Fibroblast of skin of back (primary cell): Measurements from ENCODE around the gene RAB35.

Experiments
- DNase-seq: peaks from one replicate; pipeline ENCODE4 v3.0.0-alpha.2; 2013

The RAB35 gene

DNA sequence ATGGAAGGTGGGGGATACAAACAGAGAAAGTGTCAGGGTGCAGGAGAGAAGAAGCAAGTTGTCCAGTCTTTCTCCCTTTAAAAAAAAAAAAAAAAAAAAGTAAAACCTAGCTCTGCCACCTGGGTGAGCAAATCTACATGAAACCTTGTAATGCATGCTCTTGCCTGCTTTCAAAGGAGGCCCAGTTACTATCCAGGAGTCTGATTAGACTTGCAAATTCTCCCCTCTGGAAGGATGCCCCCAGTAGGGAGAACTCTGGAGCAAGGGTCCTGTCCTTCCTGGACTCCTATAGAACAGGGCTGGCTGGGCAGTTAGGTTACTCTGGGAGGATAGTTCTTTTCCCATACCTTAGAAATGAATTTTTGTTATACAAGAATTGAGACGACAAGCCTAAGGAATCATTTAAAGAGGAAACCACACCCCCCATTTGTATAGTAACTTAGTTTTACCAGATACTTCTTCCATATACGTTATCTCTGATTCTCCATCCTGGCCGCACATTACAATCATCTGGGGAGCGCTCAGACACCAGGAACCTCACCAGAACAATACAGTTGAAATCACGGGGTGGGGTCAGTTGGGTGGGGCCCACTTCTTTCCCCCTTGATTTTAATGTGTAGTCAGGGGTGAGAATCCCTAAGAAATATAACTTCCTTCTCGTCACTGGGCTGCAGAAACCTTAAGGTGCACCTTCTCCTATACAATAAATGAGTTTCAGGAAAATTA lies 30.5 kb downstream of the RAB35 start:
- no peak for DNase-seq

DNA sequence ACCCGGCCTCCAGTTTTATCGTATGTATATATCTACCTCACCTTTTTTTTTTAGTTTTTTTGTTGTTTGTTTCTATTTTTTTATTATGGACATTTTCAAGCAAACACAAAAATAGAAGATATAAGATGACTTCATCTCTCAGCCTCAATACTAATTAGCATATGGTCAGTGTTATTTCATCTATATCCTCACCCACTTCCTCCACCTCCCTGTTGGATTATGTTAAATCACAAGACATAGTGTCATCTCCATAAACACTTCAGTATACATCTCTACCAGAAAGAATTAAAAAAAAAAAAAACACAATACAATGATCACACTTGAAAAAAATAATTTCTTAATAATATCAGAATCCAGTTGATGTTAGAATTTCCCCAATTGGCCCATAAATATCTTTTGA lies 34.9 kb downstream of the RAB35 start:
- no peak for DNase-seq

DNA sequence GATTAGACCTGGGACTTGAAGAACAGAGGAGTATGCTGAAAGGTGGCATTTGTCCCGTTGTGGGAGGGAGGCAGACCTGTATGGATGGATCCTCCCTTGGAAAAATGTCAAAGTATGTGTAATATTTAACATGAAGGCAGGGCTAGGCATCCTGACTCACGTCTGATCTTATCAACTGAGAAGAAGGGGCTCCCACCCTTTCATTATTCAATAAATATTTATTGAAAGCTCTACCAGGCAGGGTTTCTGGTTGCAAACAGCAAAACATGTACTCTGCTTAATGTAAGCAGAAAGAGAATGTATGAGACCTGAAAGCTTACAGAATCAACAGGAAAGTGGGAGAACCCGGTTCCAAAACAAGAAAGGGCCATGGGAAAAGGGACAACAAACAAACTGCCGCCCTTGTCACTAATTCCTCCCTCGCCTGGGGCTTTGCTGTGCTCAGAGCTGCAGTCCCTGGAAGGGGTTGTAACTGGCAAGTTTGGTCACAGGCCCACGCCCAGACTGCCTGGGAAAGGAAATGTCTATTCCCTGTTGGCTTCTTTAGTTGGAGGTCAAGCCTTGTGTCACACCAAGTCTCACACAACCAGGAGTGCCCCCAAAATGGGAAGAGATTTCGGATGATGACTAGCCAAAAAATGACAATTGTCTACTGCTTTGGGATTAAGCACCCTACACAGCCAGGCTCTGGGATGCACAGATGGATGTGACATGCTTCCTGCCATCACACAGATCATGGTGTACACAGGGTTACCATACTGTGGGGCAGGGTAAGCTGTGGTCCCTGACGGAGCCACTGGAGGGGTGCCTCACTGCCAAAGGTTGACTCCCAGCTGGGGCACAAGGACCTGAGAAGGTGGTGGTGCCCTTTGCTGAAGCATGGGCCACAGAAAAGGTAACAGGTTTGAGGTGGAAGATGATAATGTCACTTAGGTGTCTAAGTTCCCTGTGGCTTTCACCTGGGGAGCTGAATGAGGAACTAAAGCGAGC lies 36.8 kb downstream of the RAB35 start:
- no peak for DNase-seq

DNA sequence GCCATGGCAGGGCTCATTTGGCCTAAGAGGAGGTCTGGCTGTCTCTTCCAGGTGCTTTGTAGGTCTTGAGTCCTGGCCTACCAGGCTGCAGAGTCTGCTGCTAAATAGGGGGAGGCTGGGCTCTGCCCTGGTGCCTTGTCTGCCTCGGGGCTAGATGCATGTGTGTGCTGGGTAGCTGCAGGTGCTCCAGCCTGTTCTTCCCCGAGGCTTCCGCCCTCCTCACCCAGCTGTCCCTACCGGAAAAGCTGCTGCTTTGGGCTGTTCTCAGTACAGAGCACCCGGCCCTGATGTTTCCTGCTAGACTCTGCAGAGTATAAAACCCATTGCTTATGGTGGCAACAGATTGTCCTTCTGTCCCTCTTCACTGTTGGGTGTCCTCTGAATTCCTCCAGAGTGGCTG lies 37.7 kb downstream of the RAB35 start:
- DNase-seq = no peak

DNA sequence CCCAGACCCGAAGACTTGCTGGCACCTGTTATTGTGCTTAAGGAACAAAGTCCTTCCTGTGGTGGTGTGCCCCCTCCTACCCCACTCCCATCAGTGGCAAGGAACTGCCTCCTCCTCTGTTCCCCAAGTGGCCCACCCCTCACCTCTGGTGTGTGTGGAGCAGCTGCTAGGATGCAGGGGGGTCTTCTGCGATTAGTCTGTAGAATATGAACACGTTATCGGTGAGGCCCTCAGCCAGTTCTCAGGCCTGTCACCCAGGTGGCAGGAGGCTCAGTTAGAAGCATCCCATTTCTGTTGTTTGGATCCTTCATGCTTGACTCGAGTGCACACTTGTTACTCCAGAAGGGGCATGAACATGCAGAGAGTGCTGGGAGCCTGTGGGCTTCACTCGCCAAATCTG lies 39.3 kb downstream of the RAB35 start:
- no peak for DNase-seq

DNA sequence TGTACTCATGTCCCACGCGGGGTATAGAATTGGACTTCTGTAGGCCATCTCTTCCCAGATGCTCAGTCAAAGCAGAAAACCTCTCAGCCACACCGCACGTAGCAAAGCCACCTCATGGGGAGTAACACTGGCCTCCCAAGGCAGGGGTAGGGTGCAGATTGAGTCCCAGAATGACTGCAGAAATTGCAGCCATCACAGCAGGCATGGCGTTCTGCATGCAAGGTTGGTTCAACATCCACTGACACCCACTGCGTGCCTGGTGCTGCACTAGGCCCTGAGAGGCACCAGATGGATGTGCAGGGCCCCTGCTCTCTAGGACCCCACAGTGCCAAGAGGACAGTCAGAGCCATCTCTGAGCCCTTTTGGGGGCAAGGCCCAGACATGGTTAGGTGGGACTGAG lies 39.9 kb downstream of the RAB35 start:
- no peak for DNase-seq

DNA sequence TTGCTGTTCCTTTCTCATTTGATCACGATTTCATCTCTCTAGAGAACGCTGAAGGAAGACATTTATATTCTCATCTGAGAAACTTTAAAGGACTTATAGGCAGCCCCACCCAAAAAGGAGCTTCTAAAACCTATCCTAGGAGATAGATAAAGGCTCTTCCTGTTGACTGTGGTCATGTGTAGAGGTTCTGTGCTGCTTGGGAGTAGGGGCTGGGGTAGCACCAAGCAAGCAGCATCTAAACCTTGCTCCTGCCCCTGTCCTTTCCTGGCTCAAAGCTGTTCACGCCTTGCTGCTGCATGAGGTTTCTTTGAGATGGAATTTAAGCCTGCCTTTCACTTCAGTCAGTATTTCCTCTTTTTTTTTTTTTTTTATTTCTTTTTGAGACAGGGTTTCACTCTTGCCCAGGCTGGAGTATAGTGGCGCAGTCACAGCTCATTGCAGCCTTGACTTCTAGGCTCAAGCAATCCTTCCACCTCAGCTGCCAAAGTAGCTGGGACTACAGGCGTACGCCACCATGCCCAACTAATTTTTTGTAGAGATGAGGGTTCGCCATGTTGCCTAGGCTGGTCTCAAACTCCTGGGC lies 41.4 kb downstream of the RAB35 start:
- no peak for DNase-seq

DNA sequence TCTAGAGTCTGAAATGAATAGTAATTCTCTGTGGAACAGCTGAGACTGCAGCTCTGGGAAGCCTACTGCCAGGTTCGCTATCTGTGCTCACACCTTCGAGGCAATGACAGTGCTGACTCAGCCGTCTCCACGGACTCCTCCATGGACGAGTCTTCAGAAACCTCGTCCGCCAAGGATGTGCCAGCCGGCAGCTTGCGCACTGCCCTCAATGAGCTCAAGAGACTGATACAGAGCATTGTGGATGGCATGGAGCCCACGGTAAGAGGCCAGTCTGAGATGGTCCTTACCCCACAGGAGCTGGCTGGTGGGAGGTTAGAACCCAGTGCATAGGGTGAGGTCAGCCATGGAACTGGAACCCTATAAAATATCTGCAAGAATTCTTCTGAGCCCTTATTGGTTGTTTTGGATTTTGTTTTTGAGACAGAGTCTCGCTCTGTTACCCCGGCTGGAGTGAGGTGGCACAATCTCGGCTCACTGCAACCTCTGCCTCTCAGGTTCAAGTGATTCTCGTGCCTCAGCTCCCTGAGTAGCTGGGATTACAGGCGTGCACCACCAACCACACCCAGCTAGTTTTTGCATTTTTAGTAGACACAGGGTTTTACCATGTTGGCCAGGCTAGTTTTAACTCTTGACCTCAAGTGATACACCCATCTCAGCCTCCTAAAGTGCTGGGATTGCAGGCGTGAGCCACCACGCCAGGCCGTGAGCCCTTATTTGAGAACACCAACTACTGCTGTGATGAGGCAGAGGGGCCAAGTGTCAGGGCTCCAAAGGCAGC lies 43.9 kb downstream of the RAB35 start:
- DNase-seq = no peak

DNA sequence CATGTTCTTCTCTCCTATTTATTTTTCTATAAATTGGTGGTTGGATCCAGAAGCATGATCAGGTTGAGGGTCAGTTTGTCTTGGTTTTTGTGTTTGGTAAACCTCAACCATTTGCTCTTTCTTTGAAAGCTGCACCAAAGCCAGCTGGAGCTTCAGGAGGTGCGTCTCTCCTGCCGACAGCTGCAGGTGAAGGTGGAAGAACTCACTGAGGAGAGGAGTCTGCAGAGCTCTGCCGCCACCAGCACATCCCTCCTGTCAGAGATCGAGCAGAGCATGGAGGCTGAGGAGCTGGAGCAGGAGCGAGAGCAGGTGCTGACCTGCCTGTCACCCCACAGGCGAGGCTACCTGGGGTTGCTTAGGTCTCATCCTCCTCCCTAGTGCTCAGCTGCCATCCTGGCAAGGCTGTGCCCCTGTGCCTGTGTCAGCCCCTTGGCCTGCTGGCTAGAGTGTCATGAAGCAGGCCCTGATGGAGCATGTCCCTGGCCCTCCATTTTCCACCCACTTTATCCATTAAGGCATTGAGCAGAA lies 45.0 kb downstream of the RAB35 start:
- DNase-seq = no peak

DNA sequence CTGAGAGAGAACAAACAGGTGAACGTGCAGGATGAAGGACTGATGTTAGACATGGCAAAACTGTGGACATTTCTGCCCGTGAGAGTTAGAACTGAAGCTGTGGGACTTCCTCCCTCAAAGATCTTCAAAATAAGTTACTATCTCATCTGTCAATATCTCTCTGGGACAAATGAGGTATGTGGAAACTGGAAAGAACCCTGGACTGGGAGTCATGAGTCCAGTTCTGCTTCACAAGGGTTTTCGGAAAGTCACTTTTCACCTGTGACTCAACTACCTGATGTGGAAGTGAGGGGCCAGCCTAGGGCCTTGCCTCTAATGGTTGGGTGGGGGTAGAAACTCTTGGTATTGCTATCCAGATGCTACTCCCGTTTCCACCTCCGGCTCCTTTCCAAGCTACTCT lies 47.3 kb downstream of the RAB35 start:
- DNase-seq = no peak

DNA sequence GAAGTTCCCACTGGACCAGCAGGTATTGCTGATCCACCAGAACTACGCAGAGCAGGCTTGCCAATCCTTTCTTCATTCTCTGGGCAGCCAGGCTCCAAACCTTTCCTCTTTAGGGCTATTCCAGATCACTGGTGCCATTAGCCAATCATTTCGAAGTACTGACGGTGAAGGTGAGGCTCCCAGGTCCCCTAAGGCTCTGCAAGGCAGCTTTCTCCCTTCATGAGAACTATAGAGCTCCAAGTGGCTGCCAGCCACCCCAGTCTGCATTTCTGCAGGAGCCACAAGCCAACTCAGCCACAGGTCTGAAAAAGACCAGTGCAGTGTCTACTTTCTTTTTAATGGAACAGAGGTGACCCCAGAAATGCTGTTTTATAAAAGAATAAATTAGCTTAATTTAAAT lies 48.7 kb downstream of the RAB35 start:
- no peak for DNase-seq

DNA sequence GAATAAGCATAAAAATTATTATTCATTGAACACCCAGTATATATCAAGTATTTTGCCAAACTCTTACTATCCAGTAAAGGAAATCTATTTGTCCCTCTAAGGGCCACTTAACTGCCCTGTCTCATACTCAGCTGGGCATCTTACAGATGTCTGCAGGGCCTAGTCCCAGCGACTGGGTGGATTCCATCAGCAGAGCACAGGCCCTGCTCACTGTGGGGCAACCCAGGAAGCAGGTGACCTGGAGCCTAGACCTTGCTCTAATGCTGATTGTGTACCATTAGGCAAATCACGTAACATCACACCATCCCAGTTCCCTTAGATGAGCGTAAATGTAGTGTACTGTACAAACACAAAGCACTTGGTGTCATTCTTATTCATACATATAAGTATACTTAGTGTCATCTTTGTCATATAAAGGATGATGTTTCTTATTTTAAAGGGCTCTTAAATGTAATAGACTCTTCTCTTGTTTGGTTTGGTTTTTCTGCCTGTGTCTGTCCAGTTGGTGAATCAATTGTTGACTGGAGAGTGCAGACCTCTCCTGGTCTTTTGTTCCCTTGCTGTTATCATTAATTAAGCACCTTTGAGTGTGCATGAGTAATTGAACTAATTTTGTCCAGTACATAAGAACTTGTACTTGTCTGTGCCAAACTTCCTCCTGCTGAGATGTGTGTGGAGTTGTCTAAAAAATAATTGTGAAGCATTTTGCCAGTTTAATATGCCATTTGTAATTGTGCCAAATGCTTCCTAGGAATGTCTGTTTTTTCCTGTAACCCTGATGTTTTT lies 49.3 kb downstream of the RAB35 start:
- no peak for DNase-seq

DNA sequence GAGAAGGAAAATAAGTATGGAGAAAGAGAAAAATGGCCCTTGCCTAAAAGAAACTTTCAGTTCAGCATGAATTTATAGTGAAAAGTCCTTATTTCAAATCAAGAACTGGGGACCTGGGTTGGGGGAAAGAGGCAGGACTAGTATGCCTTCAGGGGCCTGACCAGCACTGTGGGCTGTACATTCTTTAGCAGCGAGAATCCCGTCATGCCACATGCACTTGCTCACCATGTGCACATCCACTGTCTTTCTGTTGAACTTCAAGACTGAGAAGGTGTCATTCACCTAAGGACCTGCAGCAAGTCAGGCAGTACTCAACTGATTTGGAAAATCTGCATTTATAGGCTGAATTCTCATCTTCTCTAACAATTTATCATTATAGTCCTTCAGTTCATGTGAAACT lies 50.2 kb downstream of the RAB35 start:
- DNase-seq = no peak

DNA sequence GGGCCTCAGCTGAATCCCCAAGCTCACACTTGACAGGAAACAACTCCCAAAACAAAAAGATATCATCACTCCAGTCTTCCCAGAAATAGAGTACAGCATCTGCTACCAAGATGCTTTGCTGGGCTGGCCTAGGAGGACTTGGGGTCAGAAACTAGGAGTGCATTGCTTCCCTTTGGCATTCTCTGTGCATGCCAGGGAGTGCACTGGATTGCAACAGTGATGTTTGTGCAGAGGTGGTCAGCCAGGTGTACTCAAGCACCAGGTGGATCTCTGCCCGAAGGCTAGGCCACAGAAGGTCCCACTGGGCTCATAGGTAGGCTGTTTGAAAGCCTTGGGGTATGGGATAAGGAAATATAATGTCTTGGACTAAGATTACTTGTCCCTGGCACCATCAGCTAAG lies 51.1 kb downstream of the RAB35 start:
- no peak for DNase-seq

DNA sequence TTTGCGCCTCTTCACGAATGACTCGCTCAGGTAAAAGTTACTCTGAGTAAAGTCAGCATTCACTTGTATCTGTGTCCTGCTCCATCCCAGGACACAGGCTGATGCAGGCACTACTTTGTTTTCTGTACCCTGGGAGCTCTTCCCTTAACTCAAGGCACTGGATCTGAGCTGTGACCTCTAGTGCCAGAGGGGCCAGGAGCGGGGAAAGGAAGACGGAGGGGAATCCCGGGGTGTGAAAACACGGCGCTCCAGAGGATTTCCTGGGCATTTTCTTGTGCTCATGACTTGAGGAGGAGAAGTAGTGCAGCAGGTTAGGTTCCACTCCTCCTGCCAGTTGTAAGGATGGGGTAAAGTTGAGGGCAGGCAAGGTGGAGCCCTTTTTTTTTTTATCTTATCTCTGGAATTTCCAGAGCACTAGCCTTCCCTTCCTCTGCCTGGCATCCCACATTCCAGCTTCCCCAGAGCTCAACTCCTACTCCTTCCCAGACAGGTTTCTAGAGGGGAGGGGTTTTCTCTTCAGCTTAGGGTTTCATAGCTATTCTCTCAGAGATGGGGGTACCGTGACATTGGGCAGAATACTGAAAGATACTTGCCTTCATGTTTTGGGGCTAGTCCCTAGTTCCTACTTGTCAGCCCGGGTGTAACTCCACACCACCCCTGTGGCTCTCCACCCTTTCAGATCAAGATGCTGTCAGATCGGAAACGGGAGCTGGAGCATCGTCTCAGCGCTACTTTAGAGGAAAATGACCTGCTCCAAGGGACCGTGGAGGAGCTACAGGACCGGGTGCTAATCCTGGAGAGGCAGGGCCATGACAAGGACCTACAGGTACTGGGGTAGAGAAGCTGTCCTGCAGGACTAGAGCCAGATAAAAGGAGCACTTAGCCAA lies 52.3 kb downstream of the RAB35 start:
- no peak for DNase-seq

DNA sequence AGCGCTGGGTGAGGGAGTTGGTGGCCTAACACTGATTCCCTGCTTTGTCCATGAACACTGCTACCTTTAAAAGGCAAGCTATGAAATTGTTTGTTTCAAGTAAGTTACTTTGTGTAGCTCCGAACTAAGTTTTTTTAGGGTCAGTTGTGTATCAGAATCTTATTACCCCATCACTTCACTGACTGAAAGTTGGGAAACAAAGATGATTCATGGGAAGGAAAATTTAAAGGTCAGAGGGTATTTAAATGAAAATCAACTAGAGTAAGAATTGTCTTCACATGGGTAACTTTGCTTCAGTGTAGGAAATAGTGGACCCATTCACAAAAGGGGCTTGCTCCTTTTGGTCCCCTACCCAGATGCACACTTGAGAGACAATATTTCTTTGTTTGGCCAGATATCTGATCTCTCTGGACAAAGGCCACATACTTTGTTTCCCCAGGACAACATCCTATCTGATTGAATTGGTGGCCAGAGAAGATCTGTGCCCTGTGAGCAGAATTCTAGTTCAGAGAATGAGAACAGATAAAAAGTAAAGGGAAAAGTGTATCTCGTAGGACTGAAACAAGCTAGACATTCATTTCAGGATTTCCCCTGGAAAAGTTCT lies 53.5 kb downstream of the RAB35 start:
- no peak for DNase-seq

DNA sequence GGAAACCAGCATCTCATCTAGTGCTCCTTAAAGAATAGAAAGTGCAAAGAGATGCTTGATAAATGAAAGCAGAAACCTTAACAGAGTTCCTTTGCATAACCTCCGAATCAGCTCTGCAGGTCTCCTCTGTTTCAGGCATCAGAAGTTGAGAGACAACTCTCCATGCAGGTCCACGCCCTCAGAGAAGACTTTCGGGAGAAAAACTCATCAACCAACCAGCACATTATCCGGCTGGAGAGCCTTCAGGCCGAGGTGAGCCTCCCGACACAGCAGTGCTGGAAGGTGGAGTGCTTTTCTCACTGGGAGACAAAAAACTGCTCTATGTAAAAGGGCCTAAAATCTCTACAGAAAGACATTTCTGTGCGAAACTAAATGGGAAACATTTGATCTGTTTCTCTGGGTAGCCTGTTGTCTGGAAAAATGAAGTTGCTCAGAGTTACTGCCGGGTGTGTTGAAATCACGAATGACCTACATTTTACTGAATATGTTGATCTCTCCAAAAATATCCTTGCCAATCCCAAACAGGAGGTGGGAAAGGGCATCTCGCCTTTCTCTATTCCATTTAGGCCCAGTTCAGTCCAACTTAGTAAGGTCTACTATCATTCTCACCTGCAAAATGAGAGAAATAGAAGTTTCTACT lies 54.9 kb downstream of the RAB35 start:
- no peak for DNase-seq

DNA sequence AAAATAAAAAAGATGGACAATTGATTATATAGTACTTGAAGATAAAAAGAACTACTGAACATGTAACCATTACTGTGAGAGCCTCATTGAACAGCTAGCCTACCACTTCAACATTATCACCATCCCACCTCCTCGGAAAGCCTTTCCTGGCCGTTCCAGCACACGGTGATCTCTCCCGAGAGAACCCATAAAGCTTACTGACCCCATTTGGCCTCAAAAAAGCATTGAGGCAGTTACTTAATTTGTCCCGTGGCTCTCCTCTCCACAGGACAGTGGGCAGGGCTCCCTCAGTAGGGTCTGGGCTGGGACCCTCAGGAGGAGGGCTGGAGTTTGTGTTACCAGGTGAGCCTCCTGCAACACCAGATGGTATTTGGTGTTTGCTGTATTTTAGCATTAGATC lies 55.8 kb downstream of the RAB35 start:
- DNase-seq = no peak

DNA sequence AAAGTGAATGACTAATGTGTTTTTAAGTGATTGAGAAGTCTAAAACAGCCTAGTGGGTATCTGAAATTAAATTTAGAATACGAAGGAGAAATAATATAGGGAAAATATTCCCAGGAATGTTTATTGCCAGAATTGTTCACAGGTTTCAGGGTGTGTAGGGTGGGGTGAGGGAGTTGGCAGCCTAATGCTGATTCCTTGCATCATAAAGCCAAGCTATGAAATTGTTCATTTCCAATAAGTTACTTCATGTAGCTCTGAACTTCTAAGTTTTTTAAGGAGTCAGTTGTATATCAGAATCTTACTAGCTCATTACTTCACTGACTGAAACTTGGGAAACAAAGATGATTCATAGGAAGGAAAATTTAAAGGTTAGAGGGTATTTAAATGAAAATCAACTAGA lies 56.4 kb downstream of the RAB35 start:
- no peak for DNase-seq

DNA sequence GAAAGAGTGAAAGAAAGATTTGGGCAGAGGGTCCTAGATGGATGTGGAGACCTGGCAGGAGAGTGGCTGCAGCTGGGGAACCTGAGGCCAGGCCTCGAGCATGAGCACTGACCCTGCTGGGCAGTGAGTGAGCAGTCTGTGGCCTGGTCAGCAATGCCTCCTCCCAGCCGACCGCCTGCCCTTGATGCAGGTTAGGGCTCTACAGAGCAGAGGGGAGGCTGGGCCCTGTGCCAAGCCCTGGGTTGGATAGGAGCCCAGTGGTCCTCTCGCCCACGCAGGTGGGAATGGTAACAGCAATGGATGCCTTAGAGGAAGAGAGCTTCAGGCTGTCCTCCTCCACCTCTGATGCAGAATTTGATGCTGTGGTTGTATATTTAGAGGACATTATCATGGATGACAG lies 59.8 kb downstream of the RAB35 start:
- DNase-seq = no peak
